Upper lobe of left lung (tissue), 6 donors: Measurements from ENCODE around the gene UBE2E1. TPM values are rescaled to one million over a fixed set of nuclear protein-coding genes. Genes with fewer than 3 reads are reported as not detected.

ENCODE experiments used
- ATAC-seq, 2 donors: fragments of 200-7000 bp; cut with Tn5 transposase; one replicate each; pipeline ENCODE4 v1.9.1; 2022; ENCODE audit warnings: mild to moderate bottlenecking in 2 of 2, moderate library complexity in 2 of 2; ENCODE audit not compliant: low FRiP score in 2 of 2
- DNase-seq, 2 donors: peaks; one replicate each; pipeline ENCODE4 v3.0.0-alpha.2; 2019 to 2020
- H3K27ac ChIP-seq, 4 donors: fragments of 200-600 bp; sonication (generic); one replicate each; pipeline ENCODE4 v1.5.1; 2016 to 2019
- H3K27me3 ChIP-seq, 4 donors: fragments of 200-600 bp; sonication (generic); one replicate each; pipeline ENCODE4 v1.5.1; 2017 to 2019
- H3K36me3 ChIP-seq, 4 donors: fragments of 200-600 bp; sonication (generic); one replicate each; pipeline ENCODE4 v1.5.1; 2016 to 2019
- H3K4me1 ChIP-seq, 4 donors: fragments of 200-600 bp; sonication (generic); one replicate each; pipeline ENCODE4 v1.5.1; 2018 to 2019
- H3K4me3 ChIP-seq, 4 donors: fragments of 200-600 bp; sonication (generic); one replicate each; pipeline ENCODE4 v1.5.1; 2017 to 2019; ENCODE audit warnings: mild to moderate bottlenecking in 2 of 4, moderate library complexity in 1 of 4
- H3K9me3 ChIP-seq, 4 donors: fragments of 200-600 bp; sonication (generic); one replicate each; pipeline ENCODE4 v1.5.1; 2018 to 2019
- CTCF ChIP-seq, 6 experiments: fragments of 450-650 bp in 4 of 6; fragments of 200-600 bp in 2 of 6; sonication (generic) in 2 of 6; IDR thresholded peaks; one replicate each; pipeline ENCODE4 v1.5.1; 2016 to 2019; ENCODE audit warnings: antibody characterized with exemption in 6 of 6
- EP300 ChIP-seq, 4 donors: sonication (generic); formaldehyde crosslinking; IDR thresholded peaks; one replicate each; pipeline ENCODE4 v1.5.1; 2017; ENCODE audit warnings: antibody characterized with exemption in 4 of 4, control low read depth in 2 of 4
- POLR2A ChIP-seq, 4 donors: fragments of 450-650 bp; IDR thresholded peaks; one replicate each; pipeline ENCODE4 v1.5.1; 2016 to 2017; ENCODE audit warnings: antibody characterized with exemption in 4 of 4, mild to moderate bottlenecking in 2 of 4
- POLR2AphosphoS5 ChIP-seq, 2 donors: sonication (generic); formaldehyde crosslinking; IDR thresholded peaks; one replicate each; pipeline ENCODE4 v1.5.1; 2017; ENCODE audit warnings: antibody characterized with exemption in 2 of 2
- WGBS, 2 donors: methylation state at CpG; one replicate each; pipeline ENCODE4 v1.1.5; 2017 to 2018; 5-methylcytosine and 5-hydroxymethylcytosine counted together
- total RNA-seq, 6 donors: library from RNA; depleted of rRNA in 4 of 6; stranded (reverse); fragments of >200 nt in 4 of 6; gene quantifications; one replicate each; pipeline versions ENCODE4 v1.1.0 to v1.2.1, GENCODE V29; 2016 to 2021
- donor health status: DM: no; HTN: no; CAD: no; lungs with moderate emphysema.
- donor health status: DM: no; HTN: yes; CAD: no; lungs with severe emphysema.

UBE2E1 gene
- total RNA-seq, 6 donors from 2014 or later, result 44.8 to 108 (median 80.5) TPM

GRCh38 chr3:23874359-23875112 is 68.8 kb downstream of the UBE2E1 start:
- Histone ChIP-seq H3K4me3 (no peak overlapping the region), H3K9me3 (no peaks in the 10 kb centered on the region), H3K4me1 (peaks cover 12 to 27% (median 20%) of the 10 kb centered on the region in 4 donors), H3K36me3 (no peaks in the 10 kb centered on the region), H3K27me3 (no peaks in the 10 kb centered on the region), H3K27ac (no peak overlapping the region)
- ATAC-seq (no peak), DNase-seq (no peak)
- TF ChIP-seq POLR2AphosphoS5 (IDR thresholded peaks at IDR 0.05) (no peak), EP300 (IDR thresholded peaks at IDR 0.05) (no peak), POLR2A (IDR thresholded peaks at IDR 0.05) (no peak), CTCF (IDR thresholded peaks at IDR 0.05) (no peak)
- WGBS, 2 donors, result 77 to 80% methylated on average over 6 of the region's 6 CpGs

- Histone ChIP-seq H3K9me3 (no peaks in the 10 kb centered on the region), H3K4me1 (peaks cover 16 to 28% (median 20%) of the 10 kb centered on the region in 4 donors), H3K4me3 (no peak overlapping the region), H3K36me3 (no peaks in the 10 kb centered on the region), H3K27ac (no peak overlapping the region), H3K27me3 (no peaks in the 10 kb centered on the region)
- no peak for ATAC-seq
- TF ChIP-seq CTCF (IDR thresholded peaks at IDR 0.05) (no peak), EP300 (IDR thresholded peaks at IDR 0.05) (no peak), POLR2A (IDR thresholded peaks at IDR 0.05) (no peak), POLR2AphosphoS5 (IDR thresholded peaks at IDR 0.05) (no peak)
- no peak for DNase-seq
- WGBS, 2 donors, result 72 to 75% methylated on average over 4 of the region's 4 CpGs
Observed at GRCh38 chr3:23875113-23875725, 69.5 kb downstream of the UBE2E1 start.

DNA sequence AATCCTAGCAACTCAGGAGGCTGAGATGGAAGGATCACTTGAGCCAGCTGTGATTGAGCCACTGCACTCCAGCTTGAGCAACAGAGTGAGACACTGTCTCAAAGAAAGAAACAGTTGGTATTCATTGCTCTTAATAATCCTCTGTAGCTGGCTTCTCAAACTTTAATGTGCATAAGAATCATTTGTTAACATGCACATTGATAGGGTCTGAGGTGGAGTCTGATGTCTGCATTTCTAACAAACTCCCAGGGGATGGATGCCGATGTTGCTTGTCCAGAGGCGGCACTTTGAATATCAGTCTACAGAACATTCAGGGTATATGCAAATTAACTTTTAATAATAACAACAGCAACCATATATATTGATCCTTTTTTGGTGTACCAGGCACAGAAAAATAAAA is 71.2 kb downstream of the UBE2E1 start:
- WGBS, 2 donors, result 93 to 96% methylated on average over 2 of the region's 2 CpGs
- no peak overlapping the region for H3K4me3 ChIP-seq
- H3K27ac ChIP-seq, result no peak overlapping the region
- peaks cover 0 to 4% (median 2%) of the 10 kb centered on the region in 4 donors for H3K36me3 ChIP-seq
- peaks cover 21 to 38% (median 24%) of the 10 kb centered on the region in 4 donors for H3K4me1 ChIP-seq
- ATAC-seq, result peak in 1 of 2 donors; percentile 36
- H3K9me3 ChIP-seq, result no peaks in the 10 kb centered on the region
- no peaks in the 10 kb centered on the region for H3K27me3 ChIP-seq
- no peak for DNase-seq
- TF ChIP-seq CTCF (IDR thresholded peaks at IDR 0.05) (no peak), POLR2A (IDR thresholded peaks at IDR 0.05) (no peak), EP300 (IDR thresholded peaks at IDR 0.05) (no peak), POLR2AphosphoS5 (IDR thresholded peaks at IDR 0.05) (no peak)

GRCh38 chr3:23877329-23877980 is 71.7 kb downstream of the UBE2E1 start:
- 38 to 48% methylated on average over 5 of the region's 5 CpGs for WGBS, 2 donors
- DNase-seq (no peak), ATAC-seq (peak in 1 of 2 donors; percentile 83)
- no peaks in the 10 kb centered on the region for H3K9me3 ChIP-seq
- H3K4me3 ChIP-seq, result no peak overlapping the region
- H3K27ac ChIP-seq, result no peak overlapping the region
- TF ChIP-seq POLR2AphosphoS5 (IDR thresholded peaks at IDR 0.05) (peak; percentile 14 to 46), CTCF (IDR thresholded peaks at IDR 0.05) (no peak)
- peaks cover 21 to 38% (median 24%) of the 10 kb centered on the region in 4 donors for H3K4me1 ChIP-seq
- H3K27me3 ChIP-seq, result no peaks in the 10 kb centered on the region
- peaks cover 0 to 10% (median 4%) of the 10 kb centered on the region in 4 donors for H3K36me3 ChIP-seq
